Stimulated activated CD8-positive, alpha-beta memory T cell treated with anti-CD3 and anti-CD28 coated beads, Interleukin-15, amount 100 ng/mL, for 48 hours (primary cell): ENCODE data around the gene RNF41.
"Not testable (repeated sequence)": the region's sequence is repeated elsewhere in the genome, so short reads cannot be mapped to it uniquely, and the experiment has no call there.

Experiments used
- DNase-seq, 2 donors: peaks; one replicate each; pipeline ENCODE4 v3.0.0-alpha.2; 2020; ENCODE audit warnings: low read depth in 2 of 2

Gene RNF41

DNA sequence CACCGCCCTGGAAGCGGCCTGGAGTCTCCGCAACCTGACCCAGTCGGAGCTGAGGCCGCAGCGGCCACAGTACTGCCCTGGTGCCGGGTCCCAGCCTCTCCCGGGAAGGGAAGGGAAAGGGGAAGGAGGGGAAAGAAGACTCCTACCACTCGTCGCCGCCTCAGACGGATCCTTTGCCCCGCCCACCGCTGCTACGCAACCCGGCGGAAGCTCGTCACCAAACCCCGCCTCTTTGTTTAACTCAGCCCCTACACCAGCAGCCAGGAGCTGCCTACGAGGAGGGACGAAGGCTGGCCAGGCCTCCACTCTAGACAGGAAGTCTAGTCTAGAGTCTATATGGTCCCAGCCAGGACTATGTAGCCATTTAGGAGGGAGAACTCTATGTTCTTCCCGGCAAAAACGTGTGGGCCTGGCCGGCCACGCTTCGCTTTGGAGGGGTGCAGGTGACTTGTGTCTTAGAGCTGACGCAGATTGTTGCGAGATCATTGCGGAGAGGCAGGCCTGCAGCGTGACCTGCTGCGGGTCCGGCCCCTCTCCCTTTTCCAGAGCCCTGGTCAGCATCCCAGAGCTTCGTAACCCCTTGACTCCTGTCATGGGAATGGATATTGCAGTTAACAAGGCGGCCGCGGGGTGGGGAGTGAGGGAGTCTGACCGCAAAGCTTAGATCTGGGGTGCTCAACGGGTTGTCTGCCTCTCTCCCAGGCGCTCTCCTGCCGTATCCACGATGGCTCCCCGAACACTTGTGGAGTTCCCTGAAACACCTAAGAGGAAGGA, at the start of gene RNF41:
RNF41 (minus strand) TSS at position 166 of the 774 bp plus-strand sequence. CDS start 7,875 bp downstream, outside the sequence.
- DNase-seq = peak; percentile 85 to 88

DNA sequence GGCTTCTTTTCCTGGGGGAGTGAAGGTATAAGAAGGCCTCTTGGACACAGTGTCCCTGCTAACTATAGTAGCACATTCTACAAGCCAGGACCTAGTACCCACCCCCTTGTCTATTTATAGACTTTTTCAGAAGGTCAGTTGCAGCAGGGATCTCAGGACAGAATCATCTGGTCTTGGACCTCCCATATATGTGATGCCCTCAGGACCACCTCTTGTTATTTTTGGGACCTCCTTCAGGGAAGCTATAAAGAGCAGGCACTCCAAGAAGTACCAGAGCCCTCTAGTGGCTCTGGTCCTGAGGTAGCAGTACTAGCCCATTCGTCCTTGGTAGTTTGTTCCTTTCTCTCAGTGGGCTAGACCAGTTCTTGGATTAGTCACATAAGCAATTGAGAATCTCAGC, 49.3 kb upstream of the RNF41 start:
- no peak for DNase-seq

DNA sequence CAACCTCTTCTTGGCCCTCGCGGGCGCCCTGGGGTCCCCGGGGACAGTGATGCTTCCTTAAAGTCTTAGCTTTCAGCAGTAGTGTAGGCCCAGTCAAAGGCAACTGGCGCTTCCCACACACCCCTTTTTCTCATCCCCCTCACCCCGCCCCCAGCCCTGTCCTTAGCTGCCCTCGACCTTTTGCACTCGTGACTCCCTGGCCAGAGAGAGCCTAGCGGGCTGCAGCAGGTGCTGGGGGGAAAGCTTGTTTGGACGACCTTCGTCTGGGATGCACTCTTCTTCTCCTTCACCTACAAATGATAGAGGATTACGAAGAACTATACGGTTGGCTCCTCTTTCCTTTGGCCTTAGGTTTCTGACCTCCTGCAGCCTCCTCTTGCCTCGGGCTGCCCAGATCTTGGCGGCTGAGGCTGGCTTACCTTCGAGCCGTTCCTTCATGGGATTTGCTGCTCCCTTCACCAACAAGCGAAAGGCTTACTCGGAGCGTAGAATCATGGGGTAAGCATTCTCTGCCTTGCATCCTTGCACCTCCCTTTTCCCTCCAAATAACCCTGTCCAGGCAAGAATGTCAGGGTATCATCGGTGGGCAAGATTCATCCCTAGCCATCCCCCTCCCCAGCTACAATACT, 45.8 kb upstream of the RNF41 start:
- no peak for DNase-seq

DNA sequence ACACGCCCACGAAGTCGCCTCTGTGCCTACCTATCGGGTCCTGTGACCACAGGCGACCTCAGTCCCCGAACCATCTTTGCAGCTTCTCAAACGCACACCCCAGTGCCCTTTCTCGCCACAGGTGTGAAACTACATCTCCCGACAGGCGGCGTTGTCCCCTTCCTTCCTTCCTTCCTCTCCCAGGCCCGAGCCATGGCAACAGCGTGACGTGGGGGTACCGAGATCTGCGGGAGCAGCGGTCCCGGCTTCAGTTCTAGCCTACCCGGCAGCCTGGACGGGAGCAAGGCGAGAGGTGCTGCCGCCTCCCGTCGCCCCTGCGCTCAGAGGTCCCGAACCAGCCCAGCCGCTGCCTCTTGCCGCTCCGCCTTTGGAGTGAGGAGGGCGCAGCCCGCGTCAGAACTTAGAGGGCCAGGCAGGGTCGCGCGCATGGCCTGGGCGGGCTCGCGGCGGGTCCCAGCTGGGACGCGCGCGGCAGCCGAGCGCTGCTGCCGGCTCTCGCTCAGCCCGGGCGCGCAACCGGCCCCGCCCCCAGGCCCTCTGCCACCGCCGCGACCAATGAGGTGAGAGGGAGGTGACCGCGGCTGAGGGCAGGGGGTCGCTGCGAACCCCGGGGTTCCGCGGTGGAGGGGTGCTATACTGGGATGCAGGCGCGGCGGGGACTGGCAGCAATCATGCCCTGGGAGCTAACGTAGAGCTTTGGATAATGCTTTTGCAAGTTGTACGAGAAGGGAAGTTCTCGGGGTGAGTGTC, 45.1 kb upstream of the RNF41 start, which contains the start of gene COQ10A:
COQ10A (plus strand) TSS at position 250 of the 750 bp plus-strand sequence; CDS start at position 427, 177 bp downstream.
- peak; percentile 76 to 79 for DNase-seq

DNA sequence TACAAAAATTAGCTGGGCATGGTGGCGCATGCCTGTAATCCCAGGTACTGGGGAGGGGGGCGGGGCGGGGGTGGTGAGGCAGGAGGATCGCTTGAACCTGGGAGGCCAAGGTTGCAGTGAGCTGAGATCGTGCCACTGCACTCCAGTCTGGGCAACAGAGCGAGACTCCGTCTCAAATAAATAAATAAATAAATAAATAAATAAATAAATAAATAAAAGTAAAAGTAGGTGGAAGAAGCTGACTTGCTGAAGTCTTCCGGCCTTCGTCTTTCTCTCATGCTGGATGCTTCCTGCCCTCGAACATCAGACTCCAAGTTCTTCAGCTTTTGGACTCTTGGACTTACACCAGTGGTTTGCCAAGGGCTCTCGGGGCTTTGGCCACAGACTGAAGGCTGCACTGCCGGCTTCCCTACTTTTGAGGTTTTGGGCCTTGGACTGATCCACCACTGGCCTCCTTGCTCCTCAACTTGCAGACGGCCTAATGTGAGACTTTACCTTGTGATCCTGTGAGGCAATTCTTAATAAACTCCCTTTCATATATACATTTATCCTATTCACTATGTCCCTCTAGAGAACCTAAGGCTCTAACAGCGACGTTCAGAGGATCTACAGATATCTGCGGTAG, 44.5 kb upstream of the RNF41 start:
- DNase-seq = not testable (repeated sequence)

DNA sequence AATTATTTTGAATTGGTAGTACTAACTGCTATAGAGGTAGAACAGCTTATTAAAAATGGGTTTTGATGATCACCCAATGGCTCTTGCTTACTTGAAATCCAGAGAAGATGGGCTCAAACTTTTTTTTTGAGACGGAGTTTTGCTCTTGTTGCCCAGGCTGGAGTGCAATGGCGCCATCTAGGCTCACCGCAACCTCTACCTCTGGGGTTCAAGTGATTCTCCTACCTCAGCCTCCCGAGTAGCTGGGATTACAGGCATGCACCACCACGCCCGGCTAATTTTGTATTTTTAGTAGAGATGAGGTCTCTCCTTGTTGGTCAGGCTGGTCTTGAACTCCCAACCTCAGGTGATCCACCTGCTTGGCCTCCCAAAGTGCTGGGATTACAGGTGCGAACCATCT, 41.2 kb upstream of the RNF41 start:
- DNase-seq = not testable (repeated sequence)

DNA sequence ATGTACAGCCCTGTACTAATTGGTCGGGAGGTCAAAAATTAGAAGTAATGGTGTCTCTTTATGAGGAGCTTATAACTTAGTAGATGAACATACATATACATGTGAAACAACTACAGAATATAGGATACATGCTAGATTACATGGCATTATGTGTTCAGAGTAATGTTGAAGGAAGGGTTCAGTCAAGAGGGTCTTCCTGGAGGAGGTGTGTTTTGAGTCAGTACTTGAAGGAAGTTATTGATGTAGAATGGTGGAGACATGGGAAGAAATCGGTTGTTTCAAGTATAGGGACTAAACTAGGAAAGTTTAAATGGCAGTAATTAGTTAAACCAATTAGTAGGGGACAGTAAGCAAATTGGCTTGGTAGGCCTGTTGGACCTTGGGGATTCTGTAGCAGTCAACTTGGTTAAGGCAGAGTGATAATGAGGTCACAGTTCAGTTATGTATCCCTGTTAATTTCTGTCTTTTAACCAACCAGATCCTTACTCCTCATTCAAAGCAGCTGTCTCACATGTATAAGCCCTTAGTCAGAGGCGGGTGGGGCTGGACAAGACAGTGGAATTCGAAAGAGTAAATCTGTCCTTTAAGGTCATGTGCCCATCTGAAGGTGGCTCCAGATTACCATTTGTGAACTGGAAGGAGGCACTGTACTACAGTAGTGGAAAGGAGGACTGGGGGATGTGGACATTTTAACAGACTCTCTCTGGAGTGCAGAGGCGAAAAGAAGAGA, 39.9 kb upstream of the RNF41 start:
- DNase-seq = no peak

DNA sequence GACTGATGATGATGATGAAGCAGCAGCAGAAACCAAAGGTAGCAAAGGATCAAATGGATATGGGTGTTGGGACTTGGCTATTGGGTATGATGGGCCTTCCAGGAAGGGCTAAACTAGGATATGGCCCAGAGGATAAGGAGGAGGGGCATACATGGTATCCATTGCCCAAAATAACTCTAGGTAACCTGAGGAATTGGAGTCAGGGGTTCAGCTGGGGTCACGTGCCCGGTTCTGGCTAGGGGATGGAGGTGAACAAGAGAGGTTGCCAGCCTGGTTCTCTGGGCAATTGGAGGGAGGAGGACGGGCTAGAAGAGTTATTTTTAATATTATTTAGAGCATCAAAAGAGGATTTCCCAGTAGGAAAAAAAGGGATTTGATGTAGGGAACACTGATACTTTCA, 39.2 kb upstream of the RNF41 start:
- DNase-seq = no peak

DNA sequence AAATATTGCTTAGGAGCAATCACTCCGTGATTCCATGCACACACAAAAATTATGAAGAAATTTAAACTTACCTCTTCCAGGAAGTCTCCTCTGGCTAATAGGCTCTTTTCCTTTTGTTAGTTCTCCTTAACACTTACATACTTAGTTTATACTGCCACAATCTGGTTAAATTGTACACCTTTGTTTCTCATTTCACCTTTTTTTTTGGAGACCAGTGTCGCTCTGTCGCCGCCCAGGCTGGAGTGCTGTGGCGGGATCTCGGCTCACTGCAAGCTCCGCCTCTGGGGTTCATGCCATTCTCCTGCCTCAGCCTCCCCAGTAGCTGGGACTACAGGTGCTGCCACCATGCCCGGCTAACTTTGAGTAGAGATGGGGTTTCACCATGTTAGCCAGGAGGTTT, 38.7 kb upstream of the RNF41 start:
- DNase-seq = no peak

DNA sequence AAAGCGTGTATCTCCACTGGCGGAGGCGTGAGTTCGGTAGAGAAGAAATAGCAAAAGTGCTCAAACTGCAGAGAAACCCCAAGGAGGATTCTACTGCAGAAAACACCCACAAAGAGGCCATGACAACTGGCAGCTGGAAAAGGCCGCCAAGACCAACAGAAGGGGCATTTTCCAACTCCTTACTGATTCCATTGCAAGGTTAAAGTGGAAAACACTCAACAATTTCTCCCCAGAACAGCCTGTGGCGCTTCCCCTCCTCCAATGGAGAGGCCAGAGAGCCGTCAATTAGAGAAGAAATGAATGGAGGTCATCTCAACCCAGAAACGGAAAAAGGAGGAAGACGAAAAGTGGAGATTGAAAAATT, 37.1 kb upstream of the RNF41 start:
- DNase-seq = no peak

DNA sequence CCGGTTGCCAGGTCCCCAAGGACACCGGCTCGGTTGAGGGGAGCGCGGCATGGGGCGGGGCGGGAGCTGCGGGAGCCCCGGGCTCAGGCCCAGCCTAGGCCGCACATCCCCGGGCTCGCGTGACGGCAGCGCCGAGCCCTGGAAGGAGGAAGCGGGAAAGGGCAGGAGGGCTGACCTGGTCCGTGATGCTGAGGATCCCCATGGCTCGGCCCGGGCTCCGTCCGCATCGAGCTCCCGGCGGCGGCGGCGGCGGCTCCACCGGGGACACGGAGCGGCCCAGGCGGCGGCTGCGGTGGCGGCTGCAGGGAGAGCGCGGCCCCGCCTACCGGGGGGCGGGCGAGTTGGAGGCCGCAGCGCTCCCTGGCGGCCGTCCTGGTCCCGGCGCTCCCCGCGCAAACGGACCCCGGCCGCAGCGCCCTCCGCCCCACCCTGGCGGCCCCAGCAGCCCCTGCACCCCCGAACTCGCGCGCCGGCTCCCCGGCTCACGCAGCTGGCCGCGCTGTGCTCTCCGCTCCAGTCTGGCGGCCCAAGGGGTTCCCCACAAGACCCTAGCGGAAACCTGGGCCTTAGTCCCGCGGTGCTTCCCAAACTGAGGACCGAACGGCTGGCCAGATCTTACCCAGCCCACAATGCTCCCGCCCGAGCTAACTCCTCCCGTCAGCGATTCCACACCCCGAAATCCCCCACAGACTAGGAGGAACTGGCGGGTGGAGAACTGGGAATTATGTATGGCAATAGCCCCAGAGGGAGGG, 36.5 kb upstream of the RNF41 start, which contains the start of gene ANKRD52:
ANKRD52 (minus strand) TSS at position 317 of the 752 bp plus-strand sequence; CDS start at position 202, 115 bp downstream.
- DNase-seq = peak; percentile 71 to 74

DNA sequence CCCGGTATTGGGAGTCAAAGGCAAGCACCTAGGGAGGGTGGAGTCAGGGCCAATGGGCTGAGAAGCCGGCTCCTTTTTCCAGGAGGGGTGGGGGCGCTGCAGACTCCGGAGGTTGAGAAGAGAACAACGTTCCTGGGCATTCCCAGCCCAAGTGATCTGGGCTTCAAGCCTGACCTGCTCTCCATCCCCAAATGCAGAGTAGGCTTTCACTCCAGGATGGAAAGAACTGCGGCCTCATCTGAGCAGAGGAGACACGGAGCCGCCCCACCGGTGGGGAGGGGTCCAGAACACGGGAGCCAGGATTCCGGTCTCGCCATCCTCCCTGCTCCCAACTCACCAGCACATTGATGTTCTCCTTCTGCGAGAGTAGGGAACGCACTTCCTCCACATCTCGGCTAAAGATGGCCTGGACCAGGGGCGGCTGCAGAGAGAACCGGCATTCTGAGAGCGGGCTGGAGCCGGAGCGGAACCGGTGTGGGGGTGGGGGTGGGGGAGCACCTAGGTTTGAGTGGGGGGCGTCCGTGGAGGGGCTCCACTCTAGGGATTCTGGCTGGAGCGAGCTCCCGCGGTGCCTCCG, 35.9 kb upstream of the RNF41 start:
- no peak for DNase-seq

DNA sequence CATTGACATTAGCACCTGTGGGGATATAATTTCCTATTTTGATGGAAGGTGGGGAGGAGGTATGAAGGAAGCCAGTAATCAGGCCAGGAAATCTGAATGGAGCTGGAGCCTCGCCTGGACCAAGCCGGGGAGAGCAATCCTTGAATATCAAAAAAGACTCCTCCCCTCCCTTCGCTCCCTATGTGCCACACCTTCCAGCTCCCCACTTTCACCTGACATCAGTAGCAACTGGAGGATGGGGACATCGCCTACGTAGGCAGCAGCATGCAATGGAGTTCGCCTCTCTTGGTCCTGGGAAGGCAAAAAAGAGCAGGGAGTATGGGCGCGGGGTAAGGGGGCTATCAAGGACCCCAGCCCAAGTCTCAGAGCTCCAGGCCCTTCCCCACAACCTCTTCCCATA, 35.3 kb upstream of the RNF41 start:
- no peak for DNase-seq

DNA sequence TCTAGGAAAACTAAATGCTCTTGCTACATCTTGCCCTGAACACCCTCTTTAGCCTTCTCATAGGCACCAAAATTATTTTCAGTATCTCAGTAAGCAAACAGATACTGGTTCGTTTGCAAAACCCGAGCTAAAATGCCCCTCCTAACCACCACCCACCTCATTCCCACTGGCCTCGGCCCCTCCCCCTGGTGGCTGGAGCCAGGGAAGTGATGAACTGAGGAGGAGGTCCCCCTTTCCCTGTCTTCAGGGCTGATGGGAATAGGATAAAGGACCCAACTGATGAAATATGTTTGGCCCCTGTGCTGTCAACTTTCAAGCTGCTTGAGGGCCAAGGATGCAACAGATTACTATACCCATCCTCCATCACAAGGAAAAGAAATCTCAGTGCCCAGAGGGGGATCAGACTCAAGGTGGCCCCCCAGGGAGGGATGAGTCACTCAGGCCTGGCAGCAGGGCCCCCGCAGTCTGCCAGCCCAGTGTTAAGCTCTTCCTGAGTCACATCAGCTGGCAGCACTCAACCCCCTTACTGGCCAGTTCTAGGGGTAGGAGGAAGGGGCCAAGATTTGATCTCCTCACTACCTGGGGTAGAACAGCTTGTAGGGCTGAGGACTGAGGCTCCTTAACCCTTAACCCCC, 34.7 kb upstream of the RNF41 start:
- no peak for DNase-seq

DNA sequence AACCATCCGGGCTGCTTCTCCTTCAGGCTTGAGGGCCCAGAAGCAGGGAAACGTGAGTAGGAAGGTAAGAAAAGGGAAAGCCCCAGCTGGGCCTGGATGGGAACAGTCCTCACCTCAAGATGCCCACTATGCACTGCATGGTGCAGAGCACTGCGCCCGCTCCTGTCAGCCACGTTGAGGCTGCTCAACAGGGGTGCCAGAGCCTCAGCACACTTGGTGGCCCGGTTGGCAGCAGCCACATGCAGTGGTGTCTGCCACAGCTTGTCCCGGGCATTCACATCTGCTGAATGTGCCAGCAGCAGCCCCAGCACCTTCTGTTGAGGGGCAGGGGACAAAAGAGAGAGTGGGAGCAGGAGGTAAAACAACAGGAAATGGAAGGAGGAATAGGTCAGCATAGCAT, 33.9 kb upstream of the RNF41 start:
- no peak for DNase-seq

DNA sequence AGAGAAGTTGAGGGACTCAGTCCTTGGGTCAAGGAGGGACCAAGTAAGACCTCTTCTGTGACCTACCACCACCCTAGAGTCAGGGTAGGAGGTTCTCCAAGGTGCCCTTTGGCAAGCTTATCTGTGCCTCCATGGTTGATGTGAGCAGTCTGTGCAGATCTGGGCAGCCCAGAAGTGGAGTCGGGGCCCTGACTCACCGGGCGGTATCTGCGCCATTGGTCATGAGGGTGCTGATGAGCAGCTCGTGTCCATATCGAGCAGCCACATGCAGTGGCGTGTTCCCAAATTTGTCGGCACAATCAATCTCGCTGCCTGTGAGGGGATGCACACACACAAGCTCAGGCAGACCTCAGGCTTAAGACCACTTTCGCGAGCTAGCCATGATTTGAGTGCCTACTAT, 31.4 kb upstream of the RNF41 start:
- DNase-seq = no peak

DNA sequence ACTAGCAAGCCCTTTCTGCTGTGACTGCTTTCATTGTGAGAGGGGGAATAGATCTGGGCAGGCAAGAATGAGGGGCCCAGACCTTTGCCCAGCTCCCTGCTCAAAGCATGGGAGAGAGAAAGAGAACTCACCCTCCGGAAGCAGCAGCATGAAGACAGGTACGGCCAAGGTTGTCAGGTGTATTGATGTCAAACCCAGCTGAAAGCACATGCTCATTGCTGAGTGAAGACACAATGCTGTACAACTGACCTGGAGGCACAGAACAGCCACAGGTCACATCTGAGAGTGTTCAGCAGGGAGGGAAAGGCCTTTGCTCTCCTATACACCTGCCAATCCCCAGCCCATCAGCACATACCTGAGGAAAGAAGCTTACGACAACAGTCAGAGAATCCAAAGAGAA, 30.9 kb upstream of the RNF41 start:
- DNase-seq = no peak

DNA sequence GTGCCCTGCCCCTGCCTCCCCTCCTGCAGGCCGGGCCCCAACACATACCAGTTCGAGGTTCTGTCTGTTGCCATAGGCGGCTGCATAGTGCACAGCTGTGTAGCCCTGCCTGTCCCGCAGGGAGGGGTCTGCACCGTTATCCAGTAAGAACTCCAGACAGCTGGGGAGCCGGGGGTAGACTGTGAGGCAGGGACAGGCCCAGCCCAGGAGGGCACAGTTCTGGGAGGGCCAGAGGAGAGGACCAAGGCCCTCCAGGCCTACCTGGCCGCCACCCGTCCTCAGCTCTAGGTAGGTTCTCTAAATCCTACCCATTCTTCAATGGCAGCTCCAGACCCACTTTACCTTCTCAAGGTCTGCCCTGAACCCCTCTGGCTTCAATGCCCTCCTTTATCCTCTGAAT, 27.0 kb upstream of the RNF41 start:
- no peak for DNase-seq

DNA sequence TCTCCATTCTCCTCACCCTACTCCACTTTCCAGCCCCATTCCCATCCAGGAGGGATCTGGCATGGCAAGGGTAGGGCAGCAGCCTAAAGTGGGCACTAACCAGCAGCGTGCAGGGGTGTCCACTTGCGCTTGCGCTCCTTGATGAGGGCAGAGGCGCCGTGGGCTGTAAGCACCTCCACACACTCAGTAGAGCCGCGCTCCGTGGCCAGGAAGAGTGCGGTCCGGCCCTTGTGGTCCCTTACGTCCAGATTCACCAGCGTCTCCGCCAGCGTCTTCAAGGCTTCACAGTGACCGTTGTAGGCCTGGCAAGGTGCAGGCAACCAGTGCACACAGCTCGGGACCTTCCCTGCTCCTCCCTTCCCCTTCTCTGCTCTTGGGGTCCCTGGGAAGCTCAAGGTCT, 26.2 kb upstream of the RNF41 start:
- DNase-seq = no peak

DNA sequence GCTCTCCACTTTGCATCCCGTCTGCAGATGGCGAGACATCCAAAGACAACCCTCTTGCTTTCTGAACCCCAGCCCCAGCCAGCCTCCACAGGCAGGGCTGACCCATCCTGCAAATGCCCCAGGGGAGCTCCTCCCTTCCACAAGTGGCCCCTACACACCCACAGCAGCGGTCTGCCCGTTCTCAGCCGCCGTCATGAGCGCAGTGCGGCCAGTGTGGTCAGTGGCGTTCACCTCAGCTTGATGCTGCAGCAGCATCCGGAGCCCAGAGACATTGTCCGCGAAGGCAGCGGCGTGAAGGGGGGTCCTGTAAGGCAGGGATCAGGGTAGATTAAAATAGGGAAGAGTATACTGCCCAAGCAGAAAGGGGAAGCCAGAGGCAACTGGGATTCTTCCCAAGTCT, 22.8 kb upstream of the RNF41 start:
- no peak for DNase-seq
